ENCODE measurements around the gene SPARC.

Gene SPARC

GRCh38 chr5:151618907-151619306 is 67.8 kb downstream of the SPARC start:
- peak in 1 of 2 donors; percentile 28 for DNase-seq
- Histone ChIP-seq H4K91ac (ENCODE audit: low read depth, low read length) (peak overlapping the region; percentile 85), H3K79me2 (ENCODE audit: control insufficient read depth, insufficient read depth, low read length, poor library complexity) (peaks cover 3% of the 10 kb centered on the region), H4K12ac (ENCODE audit: low read depth, low read length) (no peak overlapping the region), H3K27me3 (ENCODE audit: insufficient read depth, low read length) (no peaks in the 10 kb centered on the region), H3K4ac (ENCODE audit: low read depth, low read length) (no peak overlapping the region), H3K36me3 (ENCODE audit: control insufficient read depth in 1 of 2, insufficient read depth in 2 of 2, low read length in 2 of 2) (no peaks in the 10 kb centered on the region), H3K4me1 (ENCODE audit: control insufficient read depth in 1 of 2, insufficient read depth in 2 of 2, low read length in 2 of 2) (peaks cover 31 to 40% of the 10 kb centered on the region in 2 experiments), H3K27ac (ENCODE audit: low read depth, low read length) (peak overlapping the region; percentile 87), H3K4me3 (ENCODE audit: low read depth, low read length) (no peak overlapping the region), H4K8ac (ENCODE audit: low read depth, low read length) (peak overlapping the region; percentile 63), H3K14ac (ENCODE audit: low read length) (peak overlapping the region; percentile 16), H3K79me1 (ENCODE audit: low read length) (peaks cover 22% of the 10 kb centered on the region), H2BK12ac (ENCODE audit: low read length) (peak overlapping the region; percentile 53), H3K23ac (ENCODE audit: low read length) (no peak overlapping the region), H3K18ac (ENCODE audit: low read length) (no peak overlapping the region), H3K4me2 (ENCODE audit: low read length) (no peak overlapping the region), H2AFZ (ENCODE audit: insufficient read depth, low read length, poor library complexity) (no peak overlapping the region), H2AK5ac (ENCODE audit: low read length) (no peak overlapping the region), H2BK5ac (ENCODE audit: low read depth, low read length, poor library complexity) (peak overlapping the region; percentile 58), H3K9me3 (ENCODE audit: insufficient read depth, low read depth, low read length) (no peaks in the 10 kb centered on the region), H2BK120ac (ENCODE audit: insufficient read depth, low read length, poor library complexity) (peak overlapping the region; percentile 19), H3K9ac (ENCODE audit: low read length) (no peak overlapping the region)
- WGBS (ENCODE audit: extremely low coverage, insufficient coverage, insufficient read length) = no CpG with 5 or more reads among the region's 2 CpGs

DNA sequence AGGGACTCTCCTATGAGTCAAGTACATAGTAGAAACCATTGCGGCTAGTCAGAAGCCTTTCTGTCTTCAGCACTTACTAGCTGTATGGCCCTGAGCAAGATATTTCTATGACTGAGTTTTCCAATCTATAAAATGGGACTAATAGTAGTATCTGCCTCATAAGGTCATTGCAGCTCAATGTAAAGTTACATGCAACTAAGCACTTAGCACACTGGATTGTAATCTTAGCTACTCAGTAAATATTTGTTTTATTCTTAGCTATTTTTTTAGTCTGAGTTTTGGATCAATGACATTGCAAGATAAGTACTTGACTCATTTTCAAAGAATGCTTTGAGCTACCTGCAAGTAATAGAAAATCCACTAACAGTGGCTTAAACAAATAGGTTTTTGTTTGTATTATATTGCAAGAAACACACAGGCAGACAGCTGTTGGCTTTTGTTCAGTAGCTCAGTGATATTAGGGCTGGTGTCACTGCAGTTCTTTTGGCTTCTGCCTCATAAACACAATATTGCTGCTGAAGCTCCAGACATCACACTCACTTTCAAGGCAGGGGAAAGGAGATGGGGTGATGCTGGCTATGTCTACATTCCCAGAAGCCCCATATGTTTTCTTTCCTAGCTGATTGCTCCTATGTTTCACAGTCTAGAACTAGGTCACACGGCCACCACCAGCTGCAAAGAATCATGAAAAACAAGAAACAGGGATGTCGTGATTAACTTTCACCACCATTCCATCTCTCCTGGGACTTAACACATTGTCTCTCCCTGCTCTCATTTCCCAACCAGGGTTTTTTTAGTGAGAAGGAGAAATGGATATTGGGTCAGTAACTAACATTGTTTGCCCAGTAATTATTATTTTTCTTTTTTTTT is 68.6 kb downstream of the SPARC start:
- Histone ChIP-seq H3K79me1 (ENCODE audit: low read length) (peaks cover 22% of the 10 kb centered on the region), H2BK12ac (ENCODE audit: low read length) (peak overlapping the region; percentile 13), H4K91ac (ENCODE audit: low read depth, low read length) (no peak overlapping the region), H2BK5ac (ENCODE audit: low read depth, low read length, poor library complexity) (no peak overlapping the region), H2AFZ (ENCODE audit: insufficient read depth, low read length, poor library complexity) (no peak overlapping the region), H4K12ac (ENCODE audit: low read depth, low read length) (no peak overlapping the region), H3K9me3 (ENCODE audit: insufficient read depth, low read depth, low read length) (no peaks in the 10 kb centered on the region), H3K9ac (ENCODE audit: low read length) (no peak overlapping the region), H4K8ac (ENCODE audit: low read depth, low read length) (no peak overlapping the region), H2AK5ac (ENCODE audit: low read length) (no peak overlapping the region), H3K4me3 (ENCODE audit: low read depth, low read length) (no peak overlapping the region), H3K4me2 (ENCODE audit: low read length) (no peak overlapping the region), H3K23ac (ENCODE audit: low read length) (no peak overlapping the region), H3K4me1 (ENCODE audit: control insufficient read depth in 1 of 2, insufficient read depth in 2 of 2, low read length in 2 of 2) (peaks cover 31 to 48% of the 10 kb centered on the region in 2 experiments), H2BK120ac (ENCODE audit: insufficient read depth, low read length, poor library complexity) (no peak overlapping the region), H3K36me3 (ENCODE audit: control insufficient read depth in 1 of 2, insufficient read depth in 2 of 2, low read length in 2 of 2) (no peaks in the 10 kb centered on the region), H3K27ac (ENCODE audit: low read depth, low read length) (no peak overlapping the region), H3K14ac (ENCODE audit: low read length) (no peak overlapping the region), H3K27me3 (ENCODE audit: insufficient read depth, low read length) (no peaks in the 10 kb centered on the region), H3K4ac (ENCODE audit: low read depth, low read length) (no peak overlapping the region), H3K18ac (ENCODE audit: low read length) (no peak overlapping the region), H3K79me2 (ENCODE audit: control insufficient read depth, insufficient read depth, low read length, poor library complexity) (peaks cover 3% of the 10 kb centered on the region)
- no CpG with 5 or more reads among the region's 3 CpGs for WGBS (ENCODE audit: extremely low coverage, insufficient coverage, insufficient read length)
- DNase-seq = peak; percentile 71 to 82

- Histone ChIP-seq H3K79me2 (ENCODE audit: control insufficient read depth, insufficient read depth, low read length, poor library complexity) (peaks cover 3% of the 10 kb centered on the region), H3K4me1 (ENCODE audit: control insufficient read depth in 1 of 2, insufficient read depth in 2 of 2, low read length in 2 of 2) (peaks cover 31 to 49% of the 10 kb centered on the region in 2 experiments), H3K4me2 (ENCODE audit: low read length) (no peak overlapping the region), H3K23ac (ENCODE audit: low read length) (no peak overlapping the region), H2BK5ac (ENCODE audit: low read depth, low read length, poor library complexity) (no peak overlapping the region), H3K9me3 (ENCODE audit: insufficient read depth, low read depth, low read length) (no peaks in the 10 kb centered on the region), H3K4me3 (ENCODE audit: low read depth, low read length) (no peak overlapping the region), H4K91ac (ENCODE audit: low read depth, low read length) (no peak overlapping the region), H3K79me1 (ENCODE audit: low read length) (peaks cover 22% of the 10 kb centered on the region), H2AK5ac (ENCODE audit: low read length) (no peak overlapping the region), H3K9ac (ENCODE audit: low read length) (no peak overlapping the region), H2BK120ac (ENCODE audit: insufficient read depth, low read length, poor library complexity) (no peak overlapping the region), H2BK12ac (ENCODE audit: low read length) (peak overlapping the region; percentile 61), H3K4ac (ENCODE audit: low read depth, low read length) (no peak overlapping the region), H3K36me3 (ENCODE audit: control insufficient read depth in 1 of 2, insufficient read depth in 2 of 2, low read length in 2 of 2) (no peaks in the 10 kb centered on the region), H3K14ac (ENCODE audit: low read length) (no peak overlapping the region), H4K8ac (ENCODE audit: low read depth, low read length) (no peak overlapping the region), H3K27me3 (ENCODE audit: insufficient read depth, low read length) (no peaks in the 10 kb centered on the region), H3K18ac (ENCODE audit: low read length) (no peak overlapping the region), H3K27ac (ENCODE audit: low read depth, low read length) (no peak overlapping the region), H2AFZ (ENCODE audit: insufficient read depth, low read length, poor library complexity) (no peak overlapping the region), H4K12ac (ENCODE audit: low read depth, low read length) (no peak overlapping the region)
- no peak for DNase-seq
- WGBS (ENCODE audit: extremely low coverage, insufficient coverage, insufficient read length) = no CpG with 5 or more reads among the region's 6 CpGs
Measured at GRCh38 chr5:151617383-151617840, 69.3 kb downstream of the SPARC start.

- Histone ChIP-seq H2AFZ (ENCODE audit: insufficient read depth, low read length, poor library complexity) (no peak overlapping the region), H3K9ac (ENCODE audit: low read length) (no peak overlapping the region), H3K27ac (ENCODE audit: low read depth, low read length) (peak overlapping the region; percentile 45), H3K9me3 (ENCODE audit: insufficient read depth, low read depth, low read length) (no peaks in the 10 kb centered on the region), H2BK12ac (ENCODE audit: low read length) (peak overlapping the region; percentile 39), H4K91ac (ENCODE audit: low read depth, low read length) (peak overlapping the region; percentile 52), H3K23ac (ENCODE audit: low read length) (no peak overlapping the region), H4K12ac (ENCODE audit: low read depth, low read length) (no peak overlapping the region), H2AK5ac (ENCODE audit: low read length) (no peak overlapping the region), H3K27me3 (ENCODE audit: insufficient read depth, low read length) (no peaks in the 10 kb centered on the region), H3K14ac (ENCODE audit: low read length) (no peak overlapping the region), H3K36me3 (ENCODE audit: control insufficient read depth in 1 of 2, insufficient read depth in 2 of 2, low read length in 2 of 2) (no peaks in the 10 kb centered on the region), H2BK120ac (ENCODE audit: insufficient read depth, low read length, poor library complexity) (peak overlapping the region; percentile 37), H3K4me1 (ENCODE audit: control insufficient read depth in 1 of 2, insufficient read depth in 2 of 2, low read length in 2 of 2) (peaks cover 24 to 40% of the 10 kb centered on the region in 2 experiments), H3K4ac (ENCODE audit: low read depth, low read length) (no peak overlapping the region), H3K79me2 (ENCODE audit: control insufficient read depth, insufficient read depth, low read length, poor library complexity) (peaks cover 3% of the 10 kb centered on the region), H3K79me1 (ENCODE audit: low read length) (peaks cover 13% of the 10 kb centered on the region), H3K4me3 (ENCODE audit: low read depth, low read length) (no peak overlapping the region), H3K4me2 (ENCODE audit: low read length) (no peak overlapping the region), H2BK5ac (ENCODE audit: low read depth, low read length, poor library complexity) (peak overlapping the region; percentile 13), H3K18ac (ENCODE audit: low read length) (peak overlapping the region; percentile 25), H4K8ac (ENCODE audit: low read depth, low read length) (no peak overlapping the region)
- no peak for DNase-seq
- WGBS (ENCODE audit: extremely low coverage, insufficient coverage, insufficient read length) = no CpG with 5 or more reads among the region's 4 CpGs
Measured at GRCh38 chr5:151615431-151615830, 71.3 kb downstream of the SPARC start.

Data from trophoblast cell (in vitro differentiated cells and primary cell).